Keratinocyte (primary cell): ENCODE measurements around the gene SH3BP5.

Experiments used
- CTCF ChIP-seq, 3 experiments: IDR thresholded peaks in 1 of 3; conservative IDR thresholded peaks in 1 of 3; optimal IDR thresholded peaks in 1 of 3; 2 replicates in 2 of 3; 3 replicates in 1 of 3; pipeline versions ENCODE3 to v1.5.1; 2011; ENCODE audit warnings: low read length in 3 of 3, mild to moderate bottlenecking in 3 of 3, moderate library complexity in 2 of 3, control low read depth in 1 of 3, inconsistent platforms in 1 of 3; ENCODE audit not compliant: insufficient read depth in 2 of 3; ENCODE audit errors: extremely low read depth in 1 of 3
- EZH2 ChIP-seq: IDR thresholded peaks from one replicate; pipeline ENCODE4 v1.6.1; 2012; ENCODE audit warnings: inconsistent platforms, mild to moderate bottlenecking, low read length, moderate library complexity

GRCh38 chr3:15333099-15333955 is 941 bp upstream of the SH3BP5 start:
- TF ChIP-seq EZH2, result no peak
- no peak for TF ChIP-seq CTCF (optimal IDR thresholded peaks at IDR 0.05 in 1 of 3, IDR thresholded peaks at IDR 0.05 in 1 of 3, conservative IDR thresholded peaks at IDR 0.05 in 1 of 3; ENCODE audit: extremely low read depth in 1 of 3, insufficient read depth in 2 of 3, low read length in 3 of 3)
